ENCODE results near the gene ZNF563. TPM values are rescaled to one million over a fixed set of nuclear protein-coding genes. Genes with fewer than 3 reads are reported as not detected.

ZNF563 gene
- total and polyA plus RNA-seq, 2 experiments from 2014 or later: 3.1 to 3.2 TPM

DNA sequence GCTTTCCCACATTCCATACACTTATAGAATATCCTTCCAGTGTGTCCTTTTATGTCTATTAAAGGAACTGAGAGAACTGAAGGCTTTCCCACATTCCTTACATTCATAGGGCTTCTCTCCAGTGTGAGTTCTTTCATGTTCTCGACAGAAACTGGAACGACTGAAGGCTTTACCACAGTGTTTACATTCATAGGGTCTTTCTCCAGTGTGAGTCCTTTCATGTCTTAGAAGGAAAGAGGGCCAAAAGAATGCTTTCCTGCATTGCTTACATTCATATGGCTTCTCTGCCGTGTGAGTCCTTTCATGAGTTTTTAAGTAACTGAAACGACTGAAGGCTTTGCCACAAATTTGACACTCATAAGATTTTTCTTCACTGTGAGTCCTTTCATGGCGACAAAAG lies 61.0 kb downstream of the ZNF563 start (continued):
- TF ChIP-seq, protein P1, sequence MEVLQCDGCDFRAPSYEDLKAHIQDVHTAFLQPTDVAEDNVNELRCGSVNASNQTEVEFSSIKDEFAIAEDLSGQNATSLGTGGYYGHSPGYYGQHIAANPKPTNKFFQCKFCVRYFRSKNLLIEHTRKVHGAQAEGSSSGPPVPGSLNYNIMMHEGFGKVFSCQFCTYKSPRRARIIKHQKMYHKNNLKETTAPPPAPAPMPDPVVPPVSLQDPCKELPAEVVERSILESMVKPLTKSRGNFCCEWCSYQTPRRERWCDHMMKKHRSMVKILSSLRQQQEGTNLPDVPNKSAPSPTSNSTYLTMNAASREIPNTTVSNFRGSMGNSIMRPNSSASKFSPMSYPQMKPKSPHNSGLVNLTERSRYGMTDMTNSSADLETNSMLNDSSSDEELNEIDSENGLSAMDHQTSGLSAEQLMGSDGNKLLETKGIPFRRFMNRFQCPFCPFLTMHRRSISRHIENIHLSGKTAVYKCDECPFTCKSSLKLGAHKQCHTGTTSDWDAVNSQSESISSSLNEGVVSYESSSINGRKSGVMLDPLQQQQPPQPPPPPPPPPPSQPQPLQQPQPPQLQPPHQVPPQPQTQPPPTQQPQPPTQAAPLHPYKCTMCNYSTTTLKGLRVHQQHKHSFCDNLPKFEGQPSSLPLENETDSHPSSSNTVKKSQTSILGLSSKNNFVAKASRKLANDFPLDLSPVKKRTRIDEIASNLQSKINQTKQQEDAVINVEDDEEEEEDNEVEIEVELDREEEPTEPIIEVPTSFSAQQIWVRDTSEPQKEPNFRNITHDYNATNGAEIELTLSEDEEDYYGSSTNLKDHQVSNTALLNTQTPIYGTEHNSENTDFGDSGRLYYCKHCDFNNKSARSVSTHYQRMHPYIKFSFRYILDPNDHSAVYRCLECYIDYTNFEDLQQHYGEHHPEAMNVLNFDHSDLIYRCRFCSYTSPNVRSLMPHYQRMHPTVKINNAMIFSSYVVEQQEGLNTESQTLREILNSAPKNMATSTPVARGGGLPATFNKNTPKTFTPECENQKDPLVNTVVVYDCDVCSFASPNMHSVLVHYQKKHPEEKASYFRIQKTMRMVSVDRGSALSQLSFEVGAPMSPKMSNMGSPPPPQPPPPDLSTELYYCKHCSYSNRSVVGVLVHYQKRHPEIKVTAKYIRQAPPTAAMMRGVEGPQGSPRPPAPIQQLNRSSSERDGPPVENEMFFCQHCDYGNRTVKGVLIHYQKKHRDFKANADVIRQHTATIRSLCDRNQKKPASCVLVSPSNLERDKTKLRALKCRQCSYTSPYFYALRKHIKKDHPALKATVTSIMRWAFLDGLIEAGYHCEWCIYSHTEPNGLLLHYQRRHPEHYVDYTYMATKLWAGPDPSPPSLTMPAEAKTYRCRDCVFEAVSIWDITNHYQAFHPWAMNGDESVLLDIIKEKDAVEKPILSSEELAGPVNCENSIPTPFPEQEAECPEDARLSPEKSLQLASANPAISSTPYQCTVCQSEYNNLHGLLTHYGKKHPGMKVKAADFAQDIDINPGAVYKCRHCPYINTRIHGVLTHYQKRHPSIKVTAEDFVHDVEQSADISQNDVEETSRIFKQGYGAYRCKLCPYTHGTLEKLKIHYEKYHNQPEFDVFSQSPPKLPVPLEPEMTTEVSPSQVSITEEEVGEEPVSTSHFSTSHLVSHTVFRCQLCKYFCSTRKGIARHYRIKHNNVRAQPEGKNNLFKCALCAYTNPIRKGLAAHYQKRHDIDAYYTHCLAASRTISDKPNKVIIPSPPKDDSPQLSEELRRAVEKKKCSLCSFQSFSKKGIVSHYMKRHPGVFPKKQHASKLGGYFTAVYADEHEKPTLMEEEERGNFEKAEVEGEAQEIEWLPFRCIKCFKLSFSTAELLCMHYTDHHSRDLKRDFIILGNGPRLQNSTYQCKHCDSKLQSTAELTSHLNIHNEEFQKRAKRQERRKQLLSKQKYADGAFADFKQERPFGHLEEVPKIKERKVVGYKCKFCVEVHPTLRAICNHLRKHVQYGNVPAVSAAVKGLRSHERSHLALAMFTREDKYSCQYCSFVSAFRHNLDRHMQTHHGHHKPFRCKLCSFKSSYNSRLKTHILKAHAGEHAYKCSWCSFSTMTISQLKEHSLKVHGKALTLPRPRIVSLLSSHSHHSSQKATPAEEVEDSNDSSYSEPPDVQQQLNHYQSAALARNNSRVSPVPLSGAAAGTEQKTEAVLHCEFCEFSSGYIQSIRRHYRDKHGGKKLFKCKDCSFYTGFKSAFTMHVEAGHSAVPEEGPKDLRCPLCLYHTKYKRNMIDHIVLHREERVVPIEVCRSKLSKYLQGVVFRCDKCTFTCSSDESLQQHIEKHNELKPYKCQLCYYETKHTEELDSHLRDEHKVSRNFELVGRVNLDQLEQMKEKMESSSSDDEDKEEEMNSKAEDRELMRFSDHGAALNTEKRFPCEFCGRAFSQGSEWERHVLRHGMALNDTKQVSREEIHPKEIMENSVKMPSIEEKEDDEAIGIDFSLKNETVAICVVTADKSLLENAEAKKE (CRISPR knock-in tag; IDR thresholded peaks at IDR 0.05): no peak
- TF ChIP-seq, protein P2, sequence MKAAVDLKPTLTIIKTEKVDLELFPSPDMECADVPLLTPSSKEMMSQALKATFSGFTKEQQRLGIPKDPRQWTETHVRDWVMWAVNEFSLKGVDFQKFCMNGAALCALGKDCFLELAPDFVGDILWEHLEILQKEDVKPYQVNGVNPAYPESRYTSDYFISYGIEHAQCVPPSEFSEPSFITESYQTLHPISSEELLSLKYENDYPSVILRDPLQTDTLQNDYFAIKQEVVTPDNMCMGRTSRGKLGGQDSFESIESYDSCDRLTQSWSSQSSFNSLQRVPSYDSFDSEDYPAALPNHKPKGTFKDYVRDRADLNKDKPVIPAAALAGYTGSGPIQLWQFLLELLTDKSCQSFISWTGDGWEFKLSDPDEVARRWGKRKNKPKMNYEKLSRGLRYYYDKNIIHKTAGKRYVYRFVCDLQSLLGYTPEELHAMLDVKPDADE (IDR thresholded peaks at IDR 0.05): no peak
- TF ChIP-seq EZH2phosphoT487 (IDR thresholded peaks at IDR 0.05; ENCODE audit: unreplicated experiment) (no peak), NANOG (IDR thresholded peaks at IDR 0.05; ENCODE audit: borderline replicate concordance) (no peak), ZNF114 (CRISPR knock-in tag; IDR thresholded peaks at IDR 0.05) (no peak)

DNA sequence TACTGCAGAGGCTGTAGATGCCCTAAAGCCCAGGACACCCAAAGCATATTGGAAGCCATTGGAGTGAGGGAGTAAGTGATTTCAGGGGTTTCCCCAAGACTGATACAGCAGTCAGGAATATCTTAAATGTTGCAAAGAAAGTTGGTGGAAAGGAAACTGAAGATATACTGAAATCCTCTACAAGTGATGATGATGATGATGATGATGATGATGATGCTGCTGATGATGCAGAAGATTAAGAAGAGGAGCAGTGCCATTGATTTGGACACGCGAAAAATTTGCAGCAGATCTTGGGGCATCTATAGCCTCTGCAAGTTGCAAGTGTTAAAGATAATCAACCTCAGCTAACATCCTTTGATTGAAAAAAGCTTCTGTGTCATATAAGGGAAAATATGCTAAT lies 62.6 kb downstream of the ZNF563 start:
- H3K4me1 Mint-ChIP-seq: no peaks in the 10 kb centered on the region
- H3K4me3 Mint-ChIP-seq: no peak overlapping the region
- no peak overlapping the region for H3K27ac Mint-ChIP-seq
- H3K4me1 ChIP-seq (ENCODE audit: insufficient read depth): no peaks in the 10 kb centered on the region
- H3K36me3 ChIP-seq (ENCODE audit: insufficient read depth): peaks cover 54% of the 10 kb centered on the region
- no peak overlapping the region for H2AFZ ChIP-seq
- peaks cover 2% of the 10 kb centered on the region for H3K27me3 Mint-ChIP-seq (ENCODE audit: insufficient read depth, low read depth, poor library complexity)
- no peak overlapping the region for H3K27ac ChIP-seq (ENCODE audit: low read depth)
- no peak for ATAC-seq
- no peaks in the 10 kb centered on the region for H3K27me3 ChIP-seq (ENCODE audit: insufficient read depth)
- peaks cover 50% of the 10 kb centered on the region for H3K36me3 Mint-ChIP-seq (ENCODE audit: low read depth)
- no peaks in the 10 kb centered on the region for H4K20me1 ChIP-seq (replicated peaks; ENCODE audit: insufficient read depth)
- 0 out of 2 replicates have a peak, but pooled peaks cover 2% of the 10 kb centered on the region for H3K79me2 ChIP-seq (replicated peaks; ENCODE audit: insufficient read depth)
- DNase-seq (ENCODE audit: low spot score): no peak
- no peaks in the 10 kb centered on the region for H3F3A ChIP-seq (replicated peaks; ENCODE audit: low read depth)
- no peak overlapping the region for H3K4me3 ChIP-seq
- no peak overlapping the region for H3K4me2 ChIP-seq
- H3K9me3 Mint-ChIP-seq: peaks cover 93% of the 10 kb centered on the region
- no peaks in the 10 kb centered on the region for H3K9me2 ChIP-seq (ENCODE audit: insufficient read depth)
- TF ChIP-seq, protein P1 (CRISPR knock-in tag; IDR thresholded peaks at IDR 0.05): no peak
- no peak for TF ChIP-seq JUNB (IDR thresholded peaks at IDR 0.05; ENCODE audit: unreplicated experiment)
- TF ChIP-seq EZH2phosphoT487 (IDR thresholded peaks at IDR 0.05; ENCODE audit: unreplicated experiment): no peak
- no peak for TF ChIP-seq STAT1 (IDR thresholded peaks at IDR 0.05; ENCODE audit: unreplicated experiment)
- no peak for TF ChIP-seq NANOG (IDR thresholded peaks at IDR 0.05; ENCODE audit: borderline replicate concordance)

All from GM23338 (cell line).